Fibroblast of skin of left quadriceps (primary cell): ENCODE results near the gene RBM10.

Source experiments
- DNase-seq, 2 experiments: peaks; one replicate each; pipeline ENCODE4 v3.0.0-alpha.2; 2013; ENCODE audit warnings: low read depth in 2 of 2

The RBM10 gene

DNA sequence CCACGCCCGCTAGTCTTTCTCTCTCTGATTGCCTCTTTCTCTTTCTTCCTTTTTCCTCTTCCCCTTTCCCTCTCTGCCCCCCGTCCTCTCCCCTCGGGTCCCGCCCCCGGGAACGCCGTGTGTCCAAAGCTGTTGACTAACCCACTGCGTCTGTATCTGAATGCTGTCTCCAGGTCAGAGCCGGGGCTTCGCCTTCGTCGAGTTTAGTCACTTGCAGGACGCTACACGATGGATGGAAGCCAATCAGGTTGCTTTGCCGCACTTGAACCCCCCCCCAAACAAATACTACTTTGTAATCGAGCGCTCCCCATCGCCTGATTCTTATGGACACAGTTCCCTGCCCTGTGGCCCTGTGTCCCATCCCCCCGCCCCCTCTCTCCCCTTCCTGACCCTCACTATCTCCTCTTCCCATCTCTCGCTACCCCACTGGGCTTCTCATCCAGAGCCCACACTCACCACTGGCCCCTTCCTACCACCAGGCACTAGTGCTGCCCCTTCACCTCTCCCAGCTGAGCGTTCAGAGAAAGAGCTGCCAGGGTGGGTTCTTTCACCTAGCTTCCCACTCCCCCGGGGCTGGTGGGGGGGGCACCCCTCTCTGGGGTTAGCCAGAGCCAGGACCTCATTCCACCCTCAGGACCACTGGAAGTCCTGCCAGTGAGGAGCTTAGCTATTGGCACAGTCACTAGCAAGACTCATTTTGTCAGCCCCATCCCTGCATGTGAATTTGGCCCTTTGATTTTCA is 30.0 kb downstream of the RBM10 start:
- DNase-seq, result no peak

DNA sequence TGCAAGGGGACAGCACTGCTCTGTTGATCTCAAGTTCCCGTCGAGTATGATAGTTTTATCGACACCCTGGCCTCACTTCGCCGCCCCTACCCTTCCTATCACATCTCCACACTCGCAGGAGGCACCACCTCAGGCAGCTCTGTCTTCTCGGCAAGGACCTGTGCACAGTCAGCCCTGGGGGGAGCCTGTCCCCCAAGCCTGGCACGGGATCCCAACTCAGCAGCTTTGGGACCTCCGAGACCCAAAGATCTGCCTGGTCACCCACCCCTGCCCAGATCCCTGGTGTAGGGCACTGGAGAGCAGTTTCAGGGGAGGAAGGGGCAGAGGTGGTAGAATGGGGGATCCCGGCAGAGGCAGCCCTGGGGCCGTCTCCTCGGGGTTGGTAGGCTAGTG is 30.6 kb downstream of the RBM10 start:
- no peak for DNase-seq

DNA sequence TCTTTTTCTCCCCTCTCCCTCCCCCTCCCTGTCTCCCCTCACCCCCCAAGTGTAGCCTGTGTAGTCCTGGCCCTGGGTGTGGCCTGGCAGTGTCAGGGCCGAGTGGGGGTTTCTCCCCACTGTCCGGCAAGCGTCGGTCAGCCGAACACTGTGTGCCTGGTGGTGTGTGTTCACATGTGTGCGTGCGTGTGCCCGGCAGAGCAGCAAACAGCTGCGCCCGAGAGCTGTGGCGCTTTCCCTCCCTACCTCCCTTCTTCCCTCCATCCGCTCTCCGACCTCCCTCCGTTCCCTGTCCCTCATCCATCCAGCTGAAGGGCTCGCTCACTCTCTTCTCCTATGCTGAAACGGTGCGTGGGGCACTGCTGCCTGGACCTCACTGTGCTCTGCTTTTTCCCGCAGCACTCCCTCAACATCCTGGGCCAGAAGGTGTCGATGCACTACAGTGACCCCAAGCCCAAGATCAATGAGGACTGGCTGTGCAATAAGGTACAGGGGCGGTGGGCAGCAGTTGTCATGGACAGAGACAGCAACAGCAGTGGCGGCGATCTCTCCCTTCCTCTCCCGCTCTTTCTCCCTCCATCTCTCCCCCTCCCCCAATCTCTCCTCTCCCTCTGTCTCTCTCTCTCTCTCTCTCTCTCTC is 31.2 kb downstream of the RBM10 start:
- DNase-seq, result no peak

DNA sequence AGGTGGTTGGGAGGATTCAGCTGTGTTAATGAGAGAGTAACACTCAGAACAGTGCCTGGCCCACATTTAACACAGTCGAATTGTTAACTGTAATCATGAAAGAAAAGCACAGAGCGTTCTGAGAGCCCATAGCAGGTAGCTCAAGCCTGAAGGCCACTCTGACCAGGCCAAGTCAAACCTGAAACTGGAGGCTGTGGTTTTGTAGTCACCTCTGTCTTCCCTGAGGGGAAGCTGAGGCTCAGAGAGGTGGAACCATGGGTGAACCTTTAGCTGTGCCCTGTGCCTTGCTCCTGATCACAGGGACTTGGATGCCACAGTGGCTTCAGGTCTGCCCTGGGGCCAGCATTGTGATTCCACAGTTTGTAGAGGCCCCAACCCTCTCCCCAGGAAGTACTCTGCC is 32.1 kb downstream of the RBM10 start:
- DNase-seq, result no peak

DNA sequence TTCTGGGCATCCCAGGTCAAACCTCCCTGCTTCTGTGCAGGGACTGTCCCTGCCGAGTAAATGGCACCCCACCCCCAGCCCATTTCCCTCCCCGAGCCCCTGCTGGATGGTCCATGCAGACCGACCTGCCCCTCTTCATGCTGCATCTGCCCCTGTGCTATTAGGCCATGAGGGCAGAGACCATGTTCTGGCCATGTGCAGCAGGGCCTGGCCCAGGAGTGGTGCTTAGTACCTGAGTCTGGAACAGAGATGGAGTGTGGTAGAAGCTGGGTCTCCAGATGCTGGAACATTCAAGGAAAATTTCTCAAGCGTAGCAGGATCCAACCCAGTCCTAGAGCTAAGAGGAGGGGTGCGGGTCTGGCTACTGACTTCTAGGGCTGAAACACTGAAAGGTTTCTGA is 33.3 kb downstream of the RBM10 start:
- DNase-seq, result no peak

DNA sequence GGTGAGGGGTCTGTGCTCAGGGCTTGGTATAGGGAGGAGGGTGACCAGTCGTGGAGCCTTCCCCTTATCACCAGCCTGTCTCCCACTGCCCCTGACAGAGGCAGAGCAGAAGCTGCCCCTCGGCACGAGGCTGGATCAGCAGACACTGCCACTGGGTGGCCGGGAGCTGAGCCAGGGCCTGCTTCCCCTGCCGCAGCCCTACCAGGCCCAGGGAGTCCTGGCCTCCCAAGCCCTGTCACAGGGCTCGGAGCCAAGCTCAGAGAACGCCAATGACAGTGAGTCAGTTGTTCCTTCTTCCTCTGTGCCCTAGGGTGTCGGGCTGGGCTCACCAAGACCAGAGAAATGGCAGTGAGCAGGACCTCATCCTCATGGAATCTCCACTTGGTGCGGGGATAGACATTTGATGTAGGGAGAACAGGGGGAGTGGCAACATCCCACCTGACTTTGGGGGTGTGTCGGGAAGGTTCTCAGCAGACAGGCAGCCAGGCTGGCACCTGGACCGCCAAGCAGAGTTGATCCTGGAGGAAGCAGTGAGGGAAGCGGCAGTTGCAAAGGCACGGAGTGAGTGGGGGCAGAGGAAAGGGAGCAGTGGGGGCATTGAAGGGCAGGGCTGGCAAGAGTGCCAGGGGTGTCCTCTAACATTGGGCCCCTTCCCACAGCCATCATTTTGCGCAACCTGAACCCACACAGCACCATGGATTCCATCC is 34.4 kb downstream of the RBM10 start:
- DNase-seq, result no peak

DNA sequence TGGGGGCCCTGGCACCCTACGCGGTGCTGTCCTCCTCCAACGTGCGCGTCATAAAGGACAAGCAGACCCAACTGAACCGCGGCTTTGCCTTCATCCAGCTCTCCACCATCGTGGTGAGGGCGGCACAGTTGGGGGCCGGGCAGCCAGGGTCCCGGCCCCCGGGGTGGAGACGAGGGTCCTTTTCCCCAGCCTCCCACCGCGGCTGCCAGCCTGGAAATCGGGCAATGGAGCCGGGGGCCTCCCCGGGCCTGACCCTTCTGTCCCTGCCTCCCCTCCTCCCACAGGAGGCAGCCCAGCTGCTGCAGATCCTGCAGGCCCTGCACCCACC is 34.9 kb downstream of the RBM10 start:
- DNase-seq, result no peak

DNA sequence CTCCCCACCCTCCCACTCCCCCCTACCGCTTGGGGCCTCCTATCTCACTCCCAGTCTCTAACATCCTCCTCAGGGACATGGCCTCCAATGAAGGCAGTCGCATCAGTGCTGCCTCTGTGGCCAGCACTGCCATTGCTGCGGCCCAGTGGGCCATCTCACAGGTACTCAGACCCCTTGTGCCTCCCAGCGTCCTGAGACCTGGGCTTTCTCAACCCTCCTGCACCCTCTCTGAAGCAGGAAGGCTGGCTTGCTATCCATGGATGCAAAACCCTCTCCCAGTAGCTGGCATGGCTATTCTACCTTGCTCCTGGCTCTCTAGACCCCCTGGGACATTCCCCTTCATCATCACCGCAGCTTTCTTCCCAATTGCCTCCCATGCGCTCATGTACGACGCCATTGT is 35.3 kb downstream of the RBM10 start:
- no peak for DNase-seq

DNA sequence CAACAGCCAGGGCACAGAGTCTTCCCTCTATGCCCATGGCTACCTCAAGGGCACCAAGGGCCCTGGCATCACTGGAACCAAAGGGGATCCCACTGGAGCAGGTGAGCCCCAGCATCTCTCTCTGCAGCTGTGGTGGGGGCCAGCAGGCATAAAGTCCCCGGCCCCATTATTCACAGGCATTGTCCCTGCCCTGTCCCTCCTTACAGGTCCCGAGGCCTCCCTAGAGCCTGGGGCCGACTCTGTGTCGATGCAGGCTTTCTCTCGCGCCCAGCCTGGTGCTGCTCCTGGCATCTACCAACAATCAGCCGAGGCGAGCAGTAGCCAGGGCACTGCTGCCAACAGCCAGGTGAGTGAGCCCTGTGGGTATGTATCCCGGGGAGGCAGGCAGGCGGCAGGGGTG is 36.3 kb downstream of the RBM10 start:
- DNase-seq, result no peak

DNA sequence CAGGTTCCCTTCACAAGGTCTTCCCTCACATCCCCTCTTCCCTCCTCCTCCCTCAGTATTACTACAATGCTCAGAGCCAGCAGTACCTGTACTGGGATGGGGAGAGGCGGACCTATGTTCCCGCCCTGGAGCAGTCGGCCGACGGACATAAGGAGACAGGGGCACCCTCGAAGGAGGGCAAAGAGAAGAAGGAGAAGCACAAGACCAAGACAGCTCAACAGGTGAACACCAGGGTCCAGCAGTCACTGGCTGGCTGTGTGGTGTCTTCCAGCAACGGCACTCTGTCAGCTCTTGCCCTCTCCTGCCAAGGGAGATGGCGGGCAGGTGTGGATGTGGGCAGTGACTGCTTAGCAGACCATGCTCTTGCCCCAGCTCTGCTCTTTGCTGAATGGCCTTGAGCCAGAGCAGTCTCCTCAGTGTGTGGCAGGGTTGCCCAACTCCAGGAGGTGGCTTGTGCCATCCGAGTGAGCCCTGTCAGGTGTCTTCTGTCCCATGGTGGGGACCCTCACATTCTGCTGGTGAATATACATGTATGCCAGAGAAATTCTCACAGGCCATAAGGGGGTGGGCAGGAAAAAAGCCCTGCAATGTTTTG is 37.2 kb downstream of the RBM10 start:
- no peak for DNase-seq

DNA sequence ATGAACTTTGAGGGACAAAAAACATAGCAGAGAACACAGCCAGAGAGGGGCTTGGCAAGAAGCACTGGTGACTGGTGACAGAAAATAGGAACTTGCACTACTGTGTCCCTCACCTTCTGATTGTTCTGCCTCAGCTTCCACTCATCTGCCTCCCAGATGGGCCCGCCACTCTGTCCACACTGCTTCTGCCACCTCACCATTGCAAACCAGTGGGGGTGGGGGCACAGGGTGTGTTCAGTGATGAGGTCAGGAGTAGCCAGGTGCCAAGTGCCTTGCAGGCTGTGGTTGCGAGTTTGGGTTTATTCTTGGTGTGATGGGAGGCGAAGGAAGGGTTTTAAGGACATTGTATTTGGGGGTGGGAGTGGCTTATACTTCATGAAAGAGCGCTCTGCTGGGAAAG is 39.5 kb downstream of the RBM10 start:
- DNase-seq, result no peak

DNA sequence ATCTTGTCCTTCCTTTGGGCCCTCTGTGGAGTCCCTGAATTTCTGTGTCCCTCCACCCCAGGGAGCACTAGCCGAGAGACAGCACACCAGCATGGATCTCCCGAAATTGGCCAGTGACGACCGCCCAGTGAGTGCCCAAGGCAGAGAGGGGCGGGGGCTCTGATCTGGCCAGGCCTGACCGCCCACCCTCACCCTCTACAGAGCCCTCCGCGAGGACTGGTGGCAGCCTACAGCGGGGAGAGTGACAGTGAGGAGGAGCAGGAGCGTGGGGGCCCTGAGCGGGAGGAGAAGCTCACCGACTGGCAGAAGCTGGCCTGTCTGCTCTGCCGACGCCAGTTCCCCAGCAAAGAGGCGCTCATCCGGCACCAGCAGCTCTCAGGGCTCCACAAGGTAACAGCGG is 40.2 kb downstream of the RBM10 start:
- no peak for DNase-seq

DNA sequence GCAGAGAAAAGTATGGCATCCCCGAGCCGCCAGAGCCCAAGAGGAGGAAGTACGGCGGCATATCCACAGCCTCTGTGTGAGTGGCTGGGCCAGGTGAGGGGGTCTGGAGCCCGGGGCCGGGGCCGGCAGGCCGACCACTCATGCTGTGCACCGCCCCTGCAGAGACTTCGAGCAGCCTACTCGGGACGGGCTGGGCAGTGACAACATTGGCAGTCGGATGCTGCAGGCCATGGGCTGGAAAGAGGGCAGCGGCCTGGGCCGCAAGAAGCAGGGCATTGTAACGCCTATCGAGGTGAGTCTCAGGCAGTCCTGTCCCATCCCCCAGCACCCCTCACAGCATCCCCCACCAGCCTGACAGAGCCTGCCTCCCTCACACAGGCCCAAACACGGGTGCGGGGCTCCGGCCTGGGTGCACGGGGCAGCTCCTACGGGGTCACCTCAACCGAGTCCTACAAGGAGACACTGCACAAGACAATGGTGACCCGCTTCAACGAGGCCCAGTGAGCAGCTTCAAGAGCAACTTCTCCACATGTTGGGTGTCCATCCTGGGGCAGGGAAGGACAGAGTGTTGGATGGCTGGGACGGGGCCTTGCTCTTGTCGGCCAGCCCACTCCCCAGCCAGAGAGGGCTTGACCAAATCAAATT is 41.2 kb downstream of the RBM10 start:
- no peak for DNase-seq

DNA sequence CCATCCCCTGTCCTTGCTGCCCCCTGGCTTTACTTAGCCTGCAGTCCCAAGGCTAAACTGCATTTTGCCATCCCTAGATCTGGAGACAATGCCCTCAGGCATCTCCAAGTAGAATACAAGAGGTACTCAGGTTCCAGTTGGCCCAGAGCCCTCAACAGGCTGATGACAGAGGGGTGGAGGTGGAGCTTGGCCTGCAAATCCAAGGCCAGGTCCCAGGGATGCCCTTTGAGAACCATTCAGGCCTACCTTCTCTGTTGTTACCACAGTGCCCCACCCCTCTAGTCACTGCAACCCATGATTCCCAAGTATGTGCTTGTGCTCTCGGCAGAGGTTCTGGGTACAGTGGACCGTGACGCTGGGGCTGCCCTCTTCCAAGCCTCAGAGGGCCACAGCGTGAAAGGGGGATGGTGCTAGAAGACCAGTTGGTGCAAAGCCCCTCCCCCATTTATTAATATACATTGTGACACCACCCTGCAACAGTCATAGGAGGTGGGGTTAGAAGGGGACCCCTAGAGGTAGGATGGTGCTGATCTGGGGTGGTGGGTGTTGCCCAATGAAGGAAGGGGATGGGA is 42.2 kb downstream of the RBM10 start:
- DNase-seq, result no peak

DNA sequence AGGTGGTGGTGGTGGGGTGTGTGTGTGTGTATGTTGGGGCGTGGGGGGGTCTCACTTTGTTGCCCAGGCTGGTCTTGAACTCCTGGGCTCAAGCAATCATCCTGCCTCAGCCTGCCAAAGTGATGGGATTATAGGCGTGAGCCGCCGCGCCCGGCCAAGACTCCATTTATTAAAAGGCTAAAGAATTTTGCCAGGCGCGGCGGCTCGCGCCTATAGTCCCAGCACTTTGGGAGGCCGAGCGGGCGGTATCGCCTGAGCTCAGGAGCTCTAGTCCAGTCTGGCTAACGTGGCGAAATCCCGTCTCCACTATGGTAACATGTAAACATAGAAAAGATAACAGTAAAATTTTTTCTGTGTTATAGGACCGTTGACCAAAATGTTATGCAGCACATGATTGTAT is 44.9 kb downstream of the RBM10 start:
- no peak for DNase-seq

DNA sequence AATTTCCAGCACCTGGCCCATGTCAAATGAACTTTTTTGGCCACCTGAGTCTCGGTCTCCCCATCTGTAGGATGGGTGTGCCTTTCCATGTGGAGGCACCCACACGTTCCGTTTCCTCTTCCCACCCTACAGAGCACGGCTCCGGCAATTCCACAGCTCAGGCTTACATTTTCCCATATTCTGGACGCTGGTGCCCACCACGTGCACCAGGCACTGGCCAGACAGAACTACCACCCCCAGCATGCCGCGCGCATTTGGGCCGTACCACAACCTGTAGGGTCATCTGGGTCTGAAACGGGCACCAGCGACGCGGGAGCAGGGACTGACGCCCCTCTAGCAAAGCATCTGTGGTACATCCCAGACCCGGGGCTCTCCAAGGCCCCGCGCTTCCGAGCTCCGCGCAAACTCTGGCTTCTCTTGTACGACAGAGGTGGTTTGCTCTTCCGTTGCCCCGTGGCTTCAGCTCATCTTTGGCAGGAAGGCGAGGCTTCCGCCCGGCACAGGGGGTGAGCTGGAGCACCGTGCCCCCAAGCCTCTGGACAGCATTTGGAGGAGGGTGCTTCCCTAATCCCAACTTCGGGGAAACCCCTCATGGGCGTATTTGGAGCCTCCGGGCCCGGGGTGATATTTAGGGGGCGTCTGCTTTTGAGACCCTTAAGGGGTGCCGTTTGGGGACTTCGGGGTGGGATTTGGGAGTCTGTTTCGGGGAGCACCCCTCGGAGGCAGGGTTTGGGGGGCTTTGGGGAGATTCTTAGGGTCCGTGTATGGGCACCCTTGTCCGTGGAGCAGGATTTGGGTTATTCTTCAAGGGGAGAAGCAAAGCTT is 45.6 kb downstream of the RBM10 start:
- peak; percentile 81 to 83 for DNase-seq

DNA sequence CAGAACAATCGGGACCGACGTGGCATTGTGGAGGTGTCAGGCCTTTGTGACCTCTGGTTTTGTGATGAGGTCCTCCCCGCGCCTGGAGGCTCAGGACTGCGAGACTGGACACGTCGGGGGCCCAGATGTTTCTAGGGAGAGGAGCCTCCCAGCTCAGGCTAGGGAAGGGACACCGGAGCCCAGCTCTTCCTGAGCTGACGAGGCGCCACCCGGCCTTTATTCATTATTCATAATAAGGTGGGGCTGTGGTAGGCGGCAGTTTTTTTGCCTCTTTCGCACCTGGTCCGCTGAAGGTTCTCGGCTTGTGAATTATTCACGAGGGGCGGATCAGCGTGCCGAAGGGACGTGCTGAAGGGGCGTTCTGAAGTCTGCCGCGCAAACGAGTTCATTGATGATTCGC is 46.3 kb downstream of the RBM10 start:
- DNase-seq, result no peak

DNA sequence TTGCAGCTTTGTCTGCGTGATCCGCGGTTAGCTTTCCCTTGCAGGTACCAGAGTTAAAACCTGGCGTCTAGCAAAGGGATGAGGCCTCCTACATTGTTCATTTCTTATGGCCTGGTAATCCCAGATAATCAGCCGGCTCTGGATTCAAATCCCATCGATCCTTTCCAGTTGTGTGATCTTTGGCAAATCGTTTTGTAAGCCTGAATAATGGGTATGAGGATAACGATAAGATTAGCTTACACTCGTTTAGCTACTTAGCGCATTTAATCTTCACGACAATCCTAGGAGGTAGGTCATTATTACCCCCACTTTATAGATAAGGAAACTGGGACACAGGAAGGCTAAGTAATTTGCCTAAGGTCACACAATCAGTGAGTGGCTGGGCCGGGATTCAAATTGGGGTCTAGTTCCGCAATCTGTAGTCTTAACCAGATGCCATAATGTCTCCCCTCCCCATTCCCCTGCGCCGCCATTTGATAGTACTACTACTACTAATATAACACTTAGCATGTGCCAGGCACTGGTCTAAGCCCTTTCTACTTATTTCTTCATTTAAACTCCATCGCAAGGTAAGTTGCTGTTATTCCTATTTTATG is 46.9 kb downstream of the RBM10 start:
- no peak for DNase-seq

DNA sequence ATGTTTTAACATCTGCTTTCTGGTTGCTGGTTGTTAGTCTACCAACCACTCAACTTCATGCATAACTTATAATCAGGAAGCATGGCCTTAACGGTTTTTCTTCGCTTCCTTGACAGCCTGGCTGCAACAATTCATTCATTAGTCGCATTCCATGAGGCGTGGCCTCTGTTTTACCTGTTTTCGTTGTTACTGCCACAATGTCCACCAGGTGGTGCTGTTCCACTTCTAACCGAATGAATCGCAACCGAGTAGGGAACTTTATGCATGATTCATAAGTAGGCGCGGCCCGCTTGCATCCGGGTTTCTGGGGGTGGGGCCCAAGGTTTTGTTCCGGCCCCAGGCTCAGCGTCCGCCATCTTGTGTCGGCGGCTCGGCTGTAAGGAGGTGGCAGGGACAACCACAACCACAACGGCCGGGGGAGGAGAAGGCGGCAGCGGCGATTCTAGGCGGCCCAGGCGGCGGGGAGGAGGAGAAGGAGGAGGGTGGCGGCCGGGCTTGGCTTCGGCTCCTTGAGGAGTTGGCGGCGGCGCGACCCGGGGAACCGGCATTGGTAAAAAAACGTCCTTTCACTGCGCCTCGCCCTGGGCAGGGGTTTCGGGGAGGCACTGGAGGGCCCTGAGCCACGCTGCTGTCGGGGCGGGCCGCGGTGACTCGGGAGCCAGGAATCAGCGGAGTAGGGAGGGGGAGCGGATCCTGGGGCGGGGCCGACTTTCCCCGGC is 48.6 kb downstream of the RBM10 start, which contains the start of gene UBA1:
Gene UBA1 (plus strand): TSS at position 355 of the 719 bp plus-strand sequence. CDS start 4,974 bp downstream, outside the sequence.
- DNase-seq, result peak; percentile 85 to 87
